Measurements from ENCODE around the gene EFNB3.

DNA sequence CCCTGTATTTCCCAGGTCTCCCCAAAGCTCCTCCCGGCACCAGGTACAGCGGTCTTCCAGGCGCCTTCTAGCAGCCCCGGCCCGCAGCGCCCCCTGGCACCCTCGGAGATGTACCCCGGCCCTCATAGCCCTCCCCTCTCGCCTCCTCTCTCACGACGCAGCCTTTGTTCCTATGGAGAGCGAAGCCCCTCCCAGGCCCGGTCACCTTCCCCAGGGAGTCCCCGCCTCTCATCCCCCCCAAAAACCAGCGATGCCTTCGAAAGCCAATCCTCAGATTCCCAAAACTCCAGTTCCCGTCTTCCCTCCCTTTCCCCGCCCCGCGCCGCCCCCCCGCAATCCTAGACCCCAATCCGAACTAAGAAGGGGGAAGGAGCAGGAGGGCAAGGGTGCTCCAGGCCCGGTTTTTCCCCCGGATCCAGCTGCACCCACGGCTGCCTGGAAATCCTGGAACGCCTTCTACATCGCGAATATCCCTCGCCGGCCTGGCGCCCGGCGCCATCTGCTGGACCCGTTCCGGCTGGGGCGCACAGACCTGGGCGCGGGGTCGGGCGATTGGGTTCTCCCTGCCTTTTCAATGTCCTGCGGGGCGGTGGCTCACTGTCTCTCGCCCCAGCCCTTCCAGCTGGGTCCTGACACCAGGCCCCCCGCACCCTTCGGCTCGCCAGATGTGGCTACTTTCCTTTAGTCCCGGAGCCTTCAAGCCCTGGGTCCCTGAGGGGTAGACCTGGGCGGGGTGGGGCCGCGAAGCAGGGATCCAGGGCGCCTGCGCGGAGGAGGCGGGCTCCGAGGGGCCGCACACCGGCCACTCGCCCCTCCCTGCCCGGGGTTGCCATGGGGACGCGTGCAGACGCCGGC, 12.1 kb downstream of the EFNB3 start, which contains the start of gene DNAH2:
- TF ChIP-seq, protein P1, sequence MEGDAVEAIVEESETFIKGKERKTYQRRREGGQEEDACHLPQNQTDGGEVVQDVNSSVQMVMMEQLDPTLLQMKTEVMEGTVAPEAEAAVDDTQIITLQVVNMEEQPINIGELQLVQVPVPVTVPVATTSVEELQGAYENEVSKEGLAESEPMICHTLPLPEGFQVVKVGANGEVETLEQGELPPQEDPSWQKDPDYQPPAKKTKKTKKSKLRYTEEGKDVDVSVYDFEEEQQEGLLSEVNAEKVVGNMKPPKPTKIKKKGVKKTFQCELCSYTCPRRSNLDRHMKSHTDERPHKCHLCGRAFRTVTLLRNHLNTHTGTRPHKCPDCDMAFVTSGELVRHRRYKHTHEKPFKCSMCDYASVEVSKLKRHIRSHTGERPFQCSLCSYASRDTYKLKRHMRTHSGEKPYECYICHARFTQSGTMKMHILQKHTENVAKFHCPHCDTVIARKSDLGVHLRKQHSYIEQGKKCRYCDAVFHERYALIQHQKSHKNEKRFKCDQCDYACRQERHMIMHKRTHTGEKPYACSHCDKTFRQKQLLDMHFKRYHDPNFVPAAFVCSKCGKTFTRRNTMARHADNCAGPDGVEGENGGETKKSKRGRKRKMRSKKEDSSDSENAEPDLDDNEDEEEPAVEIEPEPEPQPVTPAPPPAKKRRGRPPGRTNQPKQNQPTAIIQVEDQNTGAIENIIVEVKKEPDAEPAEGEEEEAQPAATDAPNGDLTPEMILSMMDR (IDR thresholded peaks at IDR 0.05), result peak; percentile 58
- TF ChIP-seq NFIC (IDR thresholded peaks at IDR 0.05; ENCODE audit: borderline replicate concordance), result peak; percentile 32; the same call in 1 of the 2 replicates
- no peak for TF ChIP-seq EZH2phosphoT487 (IDR thresholded peaks at IDR 0.05; ENCODE audit: borderline replicate concordance, low read depth)
- TF ChIP-seq NRF1 (IDR thresholded peaks at IDR 0.05; ENCODE audit: low read depth, low read length), result peak; percentile 77
- TF ChIP-seq TAF1 (IDR thresholded peaks at IDR 0.05; ENCODE audit: borderline replicate concordance, low read depth, low read length), result no peak; the same call in 1 of the 2 replicates
- peak; percentile 65 for TF ChIP-seq CHD2 (IDR thresholded peaks at IDR 0.05; ENCODE audit: low read length, partially characterized antibody)
- TF ChIP-seq, protein P2, sequence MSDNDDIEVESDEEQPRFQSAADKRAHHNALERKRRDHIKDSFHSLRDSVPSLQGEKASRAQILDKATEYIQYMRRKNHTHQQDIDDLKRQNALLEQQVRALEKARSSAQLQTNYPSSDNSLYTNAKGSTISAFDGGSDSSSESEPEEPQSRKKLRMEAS (IDR thresholded peaks at IDR 0.05; ENCODE audit: low read depth), result peak; percentile 48; the same call in 1 of the 2 replicates
- TF ChIP-seq, protein P3, sequence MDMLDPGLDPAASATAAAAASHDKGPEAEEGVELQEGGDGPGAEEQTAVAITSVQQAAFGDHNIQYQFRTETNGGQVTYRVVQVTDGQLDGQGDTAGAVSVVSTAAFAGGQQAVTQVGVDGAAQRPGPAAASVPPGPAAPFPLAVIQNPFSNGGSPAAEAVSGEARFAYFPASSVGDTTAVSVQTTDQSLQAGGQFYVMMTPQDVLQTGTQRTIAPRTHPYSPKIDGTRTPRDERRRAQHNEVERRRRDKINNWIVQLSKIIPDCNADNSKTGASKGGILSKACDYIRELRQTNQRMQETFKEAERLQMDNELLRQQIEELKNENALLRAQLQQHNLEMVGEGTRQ (IDR thresholded peaks at IDR 0.05; ENCODE audit: borderline replicate concordance, low read depth, low read length), result no peak
- peak; percentile 64; the same call in 1 of the 2 replicates for TF ChIP-seq POLR2AphosphoS5 (IDR thresholded peaks at IDR 0.05; ENCODE audit: low read depth, low read length)
- TF ChIP-seq SMC3 (IDR thresholded peaks at IDR 0.05; ENCODE audit: low read depth, low read length), result peak; percentile 27; the same call in 1 of the 2 replicates
- peak; percentile 66 for TF ChIP-seq RFX5 (IDR thresholded peaks at IDR 0.05; ENCODE audit: low read length)
- TF ChIP-seq SIN3A (IDR thresholded peaks at IDR 0.05; ENCODE audit: borderline replicate concordance, low read depth, low read length), result no peak
- peak; percentile 84 for TF ChIP-seq YY1 (IDR thresholded peaks at IDR 0.05; ENCODE audit: low read depth)
- peak; percentile 7 to 42; a peak in 1 of 4 replicates for TF ChIP-seq EP300 (IDR thresholded peaks at IDR 0.05; ENCODE audit: borderline replicate concordance in 1 of 2, low read depth in 1 of 2, low read length in 1 of 2)

All from SK-N-SH (cell line).